Fibroblast of mammary gland (primary cell): ENCODE results near the gene C17orf75.

ENCODE experiments used
- DNase-seq: peaks from one replicate; pipeline ENCODE4 v3.0.0-alpha.2; 2010; ENCODE audit warnings: low read depth
- H3K4me3 ChIP-seq: 2 replicates; pipeline ENCODE4 v1.5.1; 2011; ENCODE audit warnings: low read depth, mild to moderate bottlenecking, low read length, moderate library complexity; ENCODE audit not compliant: control insufficient read depth
- TF ChIP-seq, protein P1 (sequence below): conservative IDR thresholded peaks from 2 replicates; pipeline ENCODE4 v1.5.1; 2011; ENCODE audit warnings: low read depth, low read length, inconsistent platforms; ENCODE audit not compliant: control insufficient read depth, insufficient read depth

Gene C17orf75

DNA sequence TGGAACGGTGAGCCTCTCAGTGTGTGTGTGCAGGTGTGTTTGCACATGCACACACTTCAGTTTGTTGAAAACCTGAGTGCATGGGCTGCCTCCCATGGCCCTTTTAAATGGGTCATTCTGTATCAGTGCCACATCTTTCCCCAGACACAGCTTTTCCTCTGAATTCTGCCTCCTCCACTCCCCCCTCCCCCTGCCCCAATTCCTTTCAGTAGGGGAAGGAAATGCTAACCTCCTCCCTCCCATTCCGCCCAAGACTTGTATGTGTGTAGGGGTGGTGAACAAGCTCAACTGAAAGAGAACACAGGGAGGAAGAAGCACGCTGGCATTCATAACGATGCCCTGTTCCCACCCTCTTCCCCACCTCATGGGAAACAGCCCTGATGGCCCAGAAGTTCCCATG, 34.3 kb downstream of the C17orf75 start:
- no peak overlapping the region for H3K4me3 ChIP-seq
- TF ChIP-seq, protein P1, sequence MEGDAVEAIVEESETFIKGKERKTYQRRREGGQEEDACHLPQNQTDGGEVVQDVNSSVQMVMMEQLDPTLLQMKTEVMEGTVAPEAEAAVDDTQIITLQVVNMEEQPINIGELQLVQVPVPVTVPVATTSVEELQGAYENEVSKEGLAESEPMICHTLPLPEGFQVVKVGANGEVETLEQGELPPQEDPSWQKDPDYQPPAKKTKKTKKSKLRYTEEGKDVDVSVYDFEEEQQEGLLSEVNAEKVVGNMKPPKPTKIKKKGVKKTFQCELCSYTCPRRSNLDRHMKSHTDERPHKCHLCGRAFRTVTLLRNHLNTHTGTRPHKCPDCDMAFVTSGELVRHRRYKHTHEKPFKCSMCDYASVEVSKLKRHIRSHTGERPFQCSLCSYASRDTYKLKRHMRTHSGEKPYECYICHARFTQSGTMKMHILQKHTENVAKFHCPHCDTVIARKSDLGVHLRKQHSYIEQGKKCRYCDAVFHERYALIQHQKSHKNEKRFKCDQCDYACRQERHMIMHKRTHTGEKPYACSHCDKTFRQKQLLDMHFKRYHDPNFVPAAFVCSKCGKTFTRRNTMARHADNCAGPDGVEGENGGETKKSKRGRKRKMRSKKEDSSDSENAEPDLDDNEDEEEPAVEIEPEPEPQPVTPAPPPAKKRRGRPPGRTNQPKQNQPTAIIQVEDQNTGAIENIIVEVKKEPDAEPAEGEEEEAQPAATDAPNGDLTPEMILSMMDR = no peak
- DNase-seq = no peak

DNA sequence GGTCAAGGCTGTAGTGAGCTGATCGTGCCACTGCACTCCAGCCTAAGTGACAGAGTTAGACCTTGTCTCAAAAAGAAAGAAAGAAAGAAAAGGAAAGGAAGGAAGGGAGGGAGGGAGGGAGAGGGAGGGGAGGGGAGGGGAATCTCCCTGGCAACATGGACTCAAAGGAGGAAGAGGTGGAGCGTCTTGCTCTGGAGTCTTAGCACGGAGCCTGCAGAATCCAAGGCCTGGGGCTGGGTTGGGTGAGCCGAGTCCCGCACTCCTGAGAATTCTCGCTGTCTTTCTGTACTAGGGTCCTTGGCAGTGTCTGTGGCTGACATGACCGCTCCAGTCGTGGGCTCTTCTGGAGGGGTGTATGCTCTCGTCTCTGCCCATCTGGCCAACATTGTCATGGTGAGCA, 36.9 kb downstream of the C17orf75 start:
- H3K4me3 ChIP-seq = no peak overlapping the region
- no peak for DNase-seq
- TF ChIP-seq, protein P1 = no peak

DNA sequence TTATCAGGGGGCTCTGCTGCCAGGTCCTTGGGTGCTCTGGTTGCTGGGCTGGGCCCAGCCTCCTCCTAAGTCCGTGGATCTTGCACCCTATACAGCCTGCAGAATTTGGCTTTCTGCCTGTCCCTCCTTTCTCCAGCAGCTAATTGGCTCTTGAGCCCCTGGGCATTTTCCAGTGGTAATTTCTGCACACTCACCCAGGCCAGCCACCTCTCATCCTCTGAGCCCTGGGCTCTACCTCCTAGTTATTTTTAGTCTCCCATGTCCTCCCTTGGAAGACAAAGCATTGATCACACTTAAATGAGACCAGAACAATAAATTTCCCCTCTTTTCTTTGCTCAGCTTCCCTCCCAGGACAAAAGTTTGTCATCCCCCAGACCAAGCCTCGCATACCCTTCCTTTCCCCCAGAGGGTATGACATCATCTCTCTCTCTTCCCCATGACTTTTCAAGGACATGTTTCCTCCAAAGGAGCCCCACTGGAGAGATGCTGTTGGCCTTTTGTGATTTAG, 38.1 kb downstream of the C17orf75 start:
- TF ChIP-seq, protein P1 = no peak
- no peak overlapping the region for H3K4me3 ChIP-seq
- DNase-seq = no peak

DNA sequence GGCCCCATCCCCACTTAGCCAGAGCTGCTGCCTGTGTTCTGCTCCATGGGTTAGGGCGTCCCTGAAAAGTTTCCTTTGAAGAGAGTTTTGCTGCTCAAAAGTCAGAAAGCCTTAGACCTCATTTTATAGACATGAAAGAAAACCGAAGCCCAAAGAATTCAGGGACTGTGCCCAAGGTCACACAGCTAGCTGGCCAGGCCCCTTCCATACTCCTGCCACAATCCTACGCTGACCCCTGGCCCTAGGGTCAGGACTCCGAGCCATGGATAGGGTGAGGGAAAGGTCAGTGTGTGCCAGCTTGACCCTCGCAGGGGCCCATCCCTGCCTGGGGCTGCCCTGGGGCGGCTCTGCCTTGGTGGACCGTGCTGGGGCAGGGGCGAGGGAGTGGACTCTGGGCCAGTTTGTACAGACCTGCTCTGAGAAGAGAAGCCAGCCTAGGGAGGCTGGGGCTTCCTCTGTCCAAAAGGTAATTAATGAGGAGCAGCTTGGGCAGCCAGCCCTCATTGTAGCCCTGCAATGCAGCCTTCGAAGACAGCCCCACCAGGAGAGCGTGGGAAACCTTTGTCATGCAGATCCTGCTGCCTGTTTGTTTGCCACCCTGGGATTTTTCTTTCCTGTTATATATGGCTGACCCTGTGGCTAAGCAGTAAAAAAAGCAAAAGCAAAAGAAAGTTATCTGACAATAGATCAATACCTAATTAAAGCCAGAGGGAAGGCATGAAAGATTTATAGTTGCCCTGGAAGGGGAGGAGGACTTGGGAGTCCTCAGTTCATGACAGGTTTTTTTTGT, 38.9 kb downstream of the C17orf75 start:
- no peak for DNase-seq
- TF ChIP-seq, protein P1 = no peak
- no peak overlapping the region for H3K4me3 ChIP-seq

DNA sequence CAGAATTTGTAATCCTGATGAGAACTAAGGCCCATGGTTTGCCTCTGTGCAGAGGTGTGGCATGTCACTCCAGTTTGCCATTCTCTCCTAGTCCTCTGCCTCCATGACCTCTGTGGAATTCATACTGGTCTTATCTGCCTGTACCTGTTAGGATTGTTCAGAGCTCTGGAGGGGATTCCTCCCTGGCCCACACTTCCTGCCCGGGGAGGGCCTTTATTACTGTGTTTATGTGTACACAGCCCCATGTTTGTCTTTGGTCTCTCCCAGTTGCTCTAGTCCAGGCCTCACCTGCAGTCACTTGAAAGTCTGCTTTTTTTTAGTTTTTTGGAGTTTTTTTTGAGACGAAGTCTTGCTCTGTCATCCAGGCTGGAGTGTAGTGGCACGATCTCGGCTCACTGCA, 39.9 kb downstream of the C17orf75 start:
- H3K4me3 ChIP-seq = no peak overlapping the region
- TF ChIP-seq, protein P1 = no peak
- DNase-seq = no peak

DNA sequence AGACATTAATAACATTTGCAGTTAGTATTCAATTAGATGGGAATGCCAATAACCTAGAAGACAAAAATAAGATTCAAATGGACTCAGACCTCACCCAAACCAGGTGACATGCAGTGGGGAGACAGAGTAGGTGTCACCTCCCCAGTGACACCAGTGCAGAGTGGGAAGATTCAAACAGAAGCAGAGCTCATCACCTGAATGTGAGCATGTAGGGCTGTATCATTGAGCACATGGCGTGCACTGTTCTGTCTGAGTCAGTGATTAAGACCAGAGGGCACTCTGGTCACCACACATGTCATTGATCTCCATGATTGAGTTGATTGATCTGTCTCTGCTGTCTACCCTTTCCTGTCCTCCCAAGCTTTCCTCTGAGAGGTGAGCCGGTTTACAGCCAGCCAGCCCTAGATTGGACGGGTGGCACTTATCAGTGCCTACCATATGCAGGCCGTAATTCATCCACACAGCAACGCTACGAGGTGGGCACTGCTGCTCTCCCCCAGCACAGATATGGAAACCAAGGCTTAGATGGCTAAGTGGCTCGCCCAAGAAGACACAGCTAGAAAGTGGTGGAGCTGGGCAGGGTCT, 42.3 kb downstream of the C17orf75 start:
- no peak for DNase-seq
- TF ChIP-seq, protein P1 = no peak
- H3K4me3 ChIP-seq = no peak overlapping the region
